Measurements from ENCODE around the gene NDFIP2.

NDFIP2 gene

DNA sequence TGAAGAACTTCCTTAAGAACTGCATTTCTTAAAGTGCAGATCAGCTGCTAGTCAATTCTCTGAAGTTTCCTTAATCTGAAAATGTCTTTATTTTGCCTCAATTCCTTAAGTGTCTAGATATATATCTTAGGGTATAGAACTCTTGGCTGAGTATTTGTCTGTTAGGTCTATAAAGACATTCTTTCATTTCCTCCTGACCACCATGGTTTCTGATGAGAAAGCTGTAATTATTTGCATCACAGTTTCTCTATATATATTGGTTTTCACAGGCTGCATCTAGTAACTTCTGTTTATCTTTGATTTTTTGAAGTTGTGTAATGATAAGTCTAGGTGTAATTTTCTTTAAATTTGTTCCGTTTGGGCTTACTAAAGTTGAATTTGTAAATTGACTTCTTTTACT, 15.2 kb downstream of the NDFIP2 start (continued):
- TF ChIP-seq, protein P1, sequence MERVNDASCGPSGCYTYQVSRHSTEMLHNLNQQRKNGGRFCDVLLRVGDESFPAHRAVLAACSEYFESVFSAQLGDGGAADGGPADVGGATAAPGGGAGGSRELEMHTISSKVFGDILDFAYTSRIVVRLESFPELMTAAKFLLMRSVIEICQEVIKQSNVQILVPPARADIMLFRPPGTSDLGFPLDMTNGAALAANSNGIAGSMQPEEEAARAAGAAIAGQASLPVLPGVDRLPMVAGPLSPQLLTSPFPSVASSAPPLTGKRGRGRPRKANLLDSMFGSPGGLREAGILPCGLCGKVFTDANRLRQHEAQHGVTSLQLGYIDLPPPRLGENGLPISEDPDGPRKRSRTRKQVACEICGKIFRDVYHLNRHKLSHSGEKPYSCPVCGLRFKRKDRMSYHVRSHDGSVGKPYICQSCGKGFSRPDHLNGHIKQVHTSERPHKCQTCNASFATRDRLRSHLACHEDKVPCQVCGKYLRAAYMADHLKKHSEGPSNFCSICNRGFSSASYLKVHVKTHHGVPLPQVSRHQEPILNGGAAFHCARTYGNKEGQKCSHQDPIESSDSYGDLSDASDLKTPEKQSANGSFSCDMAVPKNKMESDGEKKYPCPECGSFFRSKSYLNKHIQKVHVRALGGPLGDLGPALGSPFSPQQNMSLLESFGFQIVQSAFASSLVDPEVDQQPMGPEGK (CRISPR knock-in tag; IDR thresholded peaks at IDR 0.05; ENCODE audit: borderline replicate concordance), result no peak
- TF ChIP-seq TCF4 (CRISPR knock-in tag; IDR thresholded peaks at IDR 0.05; ENCODE audit: borderline replicate concordance), result no peak
- TF ChIP-seq ESRRG (CRISPR knock-in tag; IDR thresholded peaks at IDR 0.05), result no peak

DNA sequence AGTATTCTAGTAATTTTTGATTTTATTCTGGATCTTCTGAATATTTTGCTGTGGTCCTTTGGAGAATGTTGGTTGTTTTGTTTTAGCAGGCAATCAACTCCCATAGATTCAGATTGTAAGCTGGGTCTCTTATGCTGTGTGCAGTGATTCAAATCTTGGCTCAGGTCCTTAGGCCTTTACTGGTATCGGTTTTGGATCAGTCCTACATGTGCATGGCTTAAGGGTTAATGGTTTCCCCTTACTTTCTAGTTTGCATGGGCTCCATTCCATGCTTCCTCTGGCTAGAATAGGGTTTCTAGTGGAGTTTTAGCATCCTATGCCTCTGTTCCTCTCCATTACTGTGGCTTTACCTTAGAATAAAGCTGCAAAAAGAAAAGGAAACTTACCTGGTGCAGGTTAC, 16.1 kb downstream of the NDFIP2 start:
- TF ChIP-seq GLIS3 (CRISPR knock-in tag; IDR thresholded peaks at IDR 0.05) (no peak), ZFP3 (CRISPR knock-in tag; IDR thresholded peaks at IDR 0.05) (no peak), CSDC2 (CRISPR knock-in tag; IDR thresholded peaks at IDR 0.05) (no peak), ISL1 (CRISPR knock-in tag; IDR thresholded peaks at IDR 0.05) (no peak), ZC3H10 (CRISPR knock-in tag; IDR thresholded peaks at IDR 0.05) (no peak), OSR1 (CRISPR knock-in tag; IDR thresholded peaks at IDR 0.05) (no peak), PPARA (CRISPR knock-in tag; IDR thresholded peaks at IDR 0.05; ENCODE audit: borderline replicate concordance) (no peak), ESRRG (CRISPR knock-in tag; IDR thresholded peaks at IDR 0.05) (no peak), ZNF565 (CRISPR knock-in tag; conservative IDR thresholded peaks at IDR 0.05; ENCODE audit: low read depth) (no peak), ARNTL (CRISPR knock-in tag; IDR thresholded peaks at IDR 0.05; ENCODE audit: borderline replicate concordance, low read depth) (no peak), SNAI2 (CRISPR knock-in tag; IDR thresholded peaks at IDR 0.05) (no peak), TCF4 (CRISPR knock-in tag; IDR thresholded peaks at IDR 0.05; ENCODE audit: borderline replicate concordance) (no peak)
- TF ChIP-seq, protein P2, sequence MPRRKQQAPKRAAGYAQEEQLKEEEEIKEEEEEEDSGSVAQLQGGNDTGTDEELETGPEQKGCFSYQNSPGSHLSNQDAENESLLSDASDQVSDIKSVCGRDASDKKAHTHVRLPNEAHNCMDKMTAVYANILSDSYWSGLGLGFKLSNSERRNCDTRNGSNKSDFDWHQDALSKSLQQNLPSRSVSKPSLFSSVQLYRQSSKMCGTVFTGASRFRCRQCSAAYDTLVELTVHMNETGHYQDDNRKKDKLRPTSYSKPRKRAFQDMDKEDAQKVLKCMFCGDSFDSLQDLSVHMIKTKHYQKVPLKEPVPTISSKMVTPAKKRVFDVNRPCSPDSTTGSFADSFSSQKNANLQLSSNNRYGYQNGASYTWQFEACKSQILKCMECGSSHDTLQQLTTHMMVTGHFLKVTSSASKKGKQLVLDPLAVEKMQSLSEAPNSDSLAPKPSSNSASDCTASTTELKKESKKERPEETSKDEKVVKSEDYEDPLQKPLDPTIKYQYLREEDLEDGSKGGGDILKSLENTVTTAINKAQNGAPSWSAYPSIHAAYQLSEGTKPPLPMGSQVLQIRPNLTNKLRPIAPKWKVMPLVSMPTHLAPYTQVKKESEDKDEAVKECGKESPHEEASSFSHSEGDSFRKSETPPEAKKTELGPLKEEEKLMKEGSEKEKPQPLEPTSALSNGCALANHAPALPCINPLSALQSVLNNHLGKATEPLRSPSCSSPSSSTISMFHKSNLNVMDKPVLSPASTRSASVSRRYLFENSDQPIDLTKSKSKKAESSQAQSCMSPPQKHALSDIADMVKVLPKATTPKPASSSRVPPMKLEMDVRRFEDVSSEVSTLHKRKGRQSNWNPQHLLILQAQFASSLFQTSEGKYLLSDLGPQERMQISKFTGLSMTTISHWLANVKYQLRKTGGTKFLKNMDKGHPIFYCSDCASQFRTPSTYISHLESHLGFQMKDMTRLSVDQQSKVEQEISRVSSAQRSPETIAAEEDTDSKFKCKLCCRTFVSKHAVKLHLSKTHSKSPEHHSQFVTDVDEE (CRISPR knock-in tag; IDR thresholded peaks at IDR 0.05), result no peak
- TF ChIP-seq, protein P3, sequence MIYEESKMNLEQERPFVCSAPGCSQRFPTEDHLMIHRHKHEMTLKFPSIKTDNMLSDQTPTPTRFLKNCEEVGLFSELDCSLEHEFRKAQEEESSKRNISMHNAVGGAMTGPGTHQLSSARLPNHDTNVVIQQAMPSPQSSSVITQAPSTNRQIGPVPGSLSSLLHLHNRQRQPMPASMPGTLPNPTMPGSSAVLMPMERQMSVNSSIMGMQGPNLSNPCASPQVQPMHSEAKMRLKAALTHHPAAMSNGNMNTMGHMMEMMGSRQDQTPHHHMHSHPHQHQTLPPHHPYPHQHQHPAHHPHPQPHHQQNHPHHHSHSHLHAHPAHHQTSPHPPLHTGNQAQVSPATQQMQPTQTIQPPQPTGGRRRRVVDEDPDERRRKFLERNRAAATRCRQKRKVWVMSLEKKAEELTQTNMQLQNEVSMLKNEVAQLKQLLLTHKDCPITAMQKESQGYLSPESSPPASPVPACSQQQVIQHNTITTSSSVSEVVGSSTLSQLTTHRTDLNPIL (CRISPR knock-in tag; IDR thresholded peaks at IDR 0.05; ENCODE audit: low read depth), result no peak
- TF ChIP-seq, protein P4, sequence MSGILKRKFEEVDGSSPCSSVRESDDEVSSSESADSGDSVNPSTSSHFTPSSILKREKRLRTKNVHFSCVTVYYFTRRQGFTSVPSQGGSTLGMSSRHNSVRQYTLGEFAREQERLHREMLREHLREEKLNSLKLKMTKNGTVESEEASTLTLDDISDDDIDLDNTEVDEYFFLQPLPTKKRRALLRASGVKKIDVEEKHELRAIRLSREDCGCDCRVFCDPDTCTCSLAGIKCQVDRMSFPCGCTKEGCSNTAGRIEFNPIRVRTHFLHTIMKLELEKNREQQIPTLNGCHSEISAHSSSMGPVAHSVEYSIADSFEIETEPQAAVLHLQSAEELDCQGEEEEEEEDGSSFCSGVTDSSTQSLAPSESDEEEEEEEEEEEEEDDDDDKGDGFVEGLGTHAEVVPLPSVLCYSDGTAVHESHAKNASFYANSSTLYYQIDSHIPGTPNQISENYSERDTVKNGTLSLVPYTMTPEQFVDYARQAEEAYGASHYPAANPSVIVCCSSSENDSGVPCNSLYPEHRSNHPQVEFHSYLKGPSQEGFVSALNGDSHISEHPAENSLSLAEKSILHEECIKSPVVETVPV (CRISPR knock-in tag; IDR thresholded peaks at IDR 0.05), result no peak
- no peak for ATAC-seq

DNA sequence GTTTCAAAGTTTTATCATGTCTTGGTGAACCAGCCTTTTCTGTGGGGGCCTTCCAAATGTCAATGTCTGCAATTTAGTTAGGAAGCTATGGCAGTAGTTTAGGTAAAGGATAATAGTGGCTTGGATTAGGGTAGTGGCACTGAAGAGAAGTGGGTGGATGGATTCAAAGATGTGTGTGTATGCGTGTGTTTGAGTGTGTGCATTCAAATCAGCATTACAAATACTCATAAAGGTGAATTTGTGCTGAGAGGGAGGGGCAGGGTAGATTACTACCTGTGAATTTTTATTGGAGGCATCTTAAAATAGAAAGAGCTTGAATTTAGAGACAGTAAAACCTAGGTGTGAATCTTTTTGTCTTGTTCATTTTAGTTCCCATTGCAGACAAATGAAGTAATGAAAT, 16.9 kb downstream of the NDFIP2 start:
- no peak for TF ChIP-seq ISL1 (CRISPR knock-in tag; IDR thresholded peaks at IDR 0.05)
- no peak for TF ChIP-seq ZNF8 (CRISPR knock-in tag; IDR thresholded peaks at IDR 0.05)
- no peak for TF ChIP-seq RARB (CRISPR knock-in tag; IDR thresholded peaks at IDR 0.05)
- TF ChIP-seq ZFP3 (CRISPR knock-in tag; IDR thresholded peaks at IDR 0.05), result no peak
- TF ChIP-seq PPARA (CRISPR knock-in tag; IDR thresholded peaks at IDR 0.05; ENCODE audit: borderline replicate concordance), result no peak
- no peak for TF ChIP-seq ZFP30 (CRISPR knock-in tag; IDR thresholded peaks at IDR 0.05)
- TF ChIP-seq, protein P5, sequence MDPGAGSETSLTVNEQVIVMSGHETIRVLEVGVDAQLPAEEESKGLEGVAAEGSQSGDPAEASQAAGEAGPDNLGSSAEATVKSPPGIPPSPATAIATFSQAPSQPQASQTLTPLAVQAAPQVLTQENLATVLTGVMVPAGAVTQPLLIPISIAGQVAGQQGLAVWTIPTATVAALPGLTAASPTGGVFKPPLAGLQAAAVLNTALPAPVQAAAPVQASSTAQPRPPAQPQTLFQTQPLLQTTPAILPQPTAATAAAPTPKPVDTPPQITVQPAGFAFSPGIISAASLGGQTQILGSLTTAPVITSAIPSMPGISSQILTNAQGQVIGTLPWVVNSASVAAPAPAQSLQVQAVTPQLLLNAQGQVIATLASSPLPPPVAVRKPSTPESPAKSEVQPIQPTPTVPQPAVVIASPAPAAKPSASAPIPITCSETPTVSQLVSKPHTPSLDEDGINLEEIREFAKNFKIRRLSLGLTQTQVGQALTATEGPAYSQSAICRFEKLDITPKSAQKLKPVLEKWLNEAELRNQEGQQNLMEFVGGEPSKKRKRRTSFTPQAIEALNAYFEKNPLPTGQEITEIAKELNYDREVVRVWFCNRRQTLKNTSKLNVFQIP (CRISPR knock-in tag; IDR thresholded peaks at IDR 0.05; ENCODE audit: borderline replicate concordance, low read depth), result no peak
- TF ChIP-seq ARNTL (CRISPR knock-in tag; IDR thresholded peaks at IDR 0.05; ENCODE audit: borderline replicate concordance, low read depth), result no peak
- TF ChIP-seq, protein P4 (CRISPR knock-in tag; IDR thresholded peaks at IDR 0.05), result no peak
- TF ChIP-seq ZNF565 (CRISPR knock-in tag; conservative IDR thresholded peaks at IDR 0.05; ENCODE audit: low read depth), result no peak
- no peak for TF ChIP-seq ESRRG (CRISPR knock-in tag; IDR thresholded peaks at IDR 0.05)
- TF ChIP-seq ZNF70 (CRISPR knock-in tag; IDR thresholded peaks at IDR 0.05), result no peak
- TF ChIP-seq BACH2 (CRISPR knock-in tag; IDR thresholded peaks at IDR 0.05; ENCODE audit: borderline replicate concordance), result no peak
- TF ChIP-seq OSR1 (CRISPR knock-in tag; IDR thresholded peaks at IDR 0.05), result no peak
- TF ChIP-seq GLIS3 (CRISPR knock-in tag; IDR thresholded peaks at IDR 0.05), result no peak
- TF ChIP-seq, protein P2 (CRISPR knock-in tag; IDR thresholded peaks at IDR 0.05), result no peak
- TF ChIP-seq CSDC2 (CRISPR knock-in tag; IDR thresholded peaks at IDR 0.05), result no peak
- no peak for TF ChIP-seq SNAI2 (CRISPR knock-in tag; IDR thresholded peaks at IDR 0.05)
- ATAC-seq, result no peak
